ENCODE results near the gene CDCA7L. TPM values are rescaled to one million over a fixed set of nuclear protein-coding genes. Genes with fewer than 3 reads are reported as not detected.

Gene CDCA7L
- total and polyA plus RNA-seq, 2 of the 4 experiments (the other 2 are of a cell fraction): 20.4 to 35.0 TPM

- no peaks in the 10 kb centered on the region for H3K36me3 ChIP-seq (ENCODE audit: control insufficient read depth, insufficient read depth, low read length)
- in situ Hi-C loops (cut with MboI; ENCODE audit: low sequenced_read_pairs) (no loop called here), intact Hi-C loops (cut with micrococcal nuclease) (no loop called here), dilution Hi-C loops (cut with HindIII; ENCODE audit: low sequenced_read_pairs, unreplicated experiment) (no loop called here)
- no peak overlapping the region for H3K9ac ChIP-seq (ENCODE audit: low read depth, low read length)
- no peak overlapping the region for H2BK15ac ChIP-seq (ENCODE audit: low read depth, low read length)
- peaks cover 2% of the 10 kb centered on the region; the same call in 1 of the 2 replicates for H3K4me1 ChIP-seq (ENCODE audit: control insufficient read depth, insufficient read depth, low read length)
- H2AFZ ChIP-seq (replicated peaks; ENCODE audit: low read length, poor library complexity): no peak overlapping the region
- BruUV-seq (replicated peaks): no TSS peak
- no peak overlapping the region for H2BK5ac ChIP-seq (ENCODE audit: low read depth, low read length, poor library complexity, severe bottlenecking)
- H3K4me2 ChIP-seq (ENCODE audit: low read depth, low read length): no peak overlapping the region
- H2AK9ac ChIP-seq (replicated peaks; ENCODE audit: low read depth, low read length, poor library complexity): no peak overlapping the region
- no peak overlapping the region for H4K91ac ChIP-seq (ENCODE audit: insufficient read depth, low read depth, low read length)
- H4K20me1 ChIP-seq (ENCODE audit: insufficient read depth, low read length): no peaks in the 10 kb centered on the region
- H3K56ac ChIP-seq (ENCODE audit: extremely low read depth, insufficient read depth, low read length): no peak overlapping the region
- WGBS, 2 experiments (ENCODE audit: extremely low coverage in 2 of 2, insufficient read length in 1 of 2): 80% methylated on average over 5 of the region's 9 CpGs; no CpG with 5 or more reads in 1 of the 2 experiments
- H3K27me3 ChIP-seq (ENCODE audit: control insufficient read depth, insufficient read depth, low read length): peaks cover 2% of the 10 kb centered on the region; the same call in 1 of the 2 replicates
- H4K5ac ChIP-seq (ENCODE audit: low read depth, low read length): no peak overlapping the region
- H3K23ac ChIP-seq (ENCODE audit: low read depth, low read length): no peak overlapping the region
- no peak for ATAC-seq (ENCODE audit: low read depth)
- H2AK5ac ChIP-seq (ENCODE audit: low read depth, low read length): no peak overlapping the region
- peaks cover 4% of the 10 kb centered on the region; the same call in 1 of the 2 replicates for H3K9me1 ChIP-seq (ENCODE audit: insufficient read depth, low read length)
- H3K18ac ChIP-seq (ENCODE audit: low read depth, low read length): no peak overlapping the region
- no peak overlapping the region for H2BK120ac ChIP-seq (ENCODE audit: low read depth, low read length)
- H3K14ac ChIP-seq (replicated peaks; ENCODE audit: low read depth, low read length): no peak overlapping the region
- TF ChIP-seq RCOR1 (IDR thresholded peaks at IDR 0.05; ENCODE audit: insufficient replicate concordance, low read length) (no peak), CEBPB (IDR thresholded peaks at IDR 0.05; ENCODE audit: low read depth, low read length) (no peak), CHD1 (IDR thresholded peaks at IDR 0.05; ENCODE audit: low read depth, low read length) (no peak), MXI1 (IDR thresholded peaks at IDR 0.05; ENCODE audit: borderline replicate concordance, low read depth, low read length) (no peak), BHLHE40 (IDR thresholded peaks at IDR 0.05; ENCODE audit: low read depth, low read length) (no peak)
- TF ChIP-seq, protein P1, sequence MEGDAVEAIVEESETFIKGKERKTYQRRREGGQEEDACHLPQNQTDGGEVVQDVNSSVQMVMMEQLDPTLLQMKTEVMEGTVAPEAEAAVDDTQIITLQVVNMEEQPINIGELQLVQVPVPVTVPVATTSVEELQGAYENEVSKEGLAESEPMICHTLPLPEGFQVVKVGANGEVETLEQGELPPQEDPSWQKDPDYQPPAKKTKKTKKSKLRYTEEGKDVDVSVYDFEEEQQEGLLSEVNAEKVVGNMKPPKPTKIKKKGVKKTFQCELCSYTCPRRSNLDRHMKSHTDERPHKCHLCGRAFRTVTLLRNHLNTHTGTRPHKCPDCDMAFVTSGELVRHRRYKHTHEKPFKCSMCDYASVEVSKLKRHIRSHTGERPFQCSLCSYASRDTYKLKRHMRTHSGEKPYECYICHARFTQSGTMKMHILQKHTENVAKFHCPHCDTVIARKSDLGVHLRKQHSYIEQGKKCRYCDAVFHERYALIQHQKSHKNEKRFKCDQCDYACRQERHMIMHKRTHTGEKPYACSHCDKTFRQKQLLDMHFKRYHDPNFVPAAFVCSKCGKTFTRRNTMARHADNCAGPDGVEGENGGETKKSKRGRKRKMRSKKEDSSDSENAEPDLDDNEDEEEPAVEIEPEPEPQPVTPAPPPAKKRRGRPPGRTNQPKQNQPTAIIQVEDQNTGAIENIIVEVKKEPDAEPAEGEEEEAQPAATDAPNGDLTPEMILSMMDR (conservative IDR thresholded peaks at IDR 0.05; ENCODE audit: low read depth, low read length): no peak
- ChIA-PET CTCF (no interaction called here), POLR2A (ENCODE audit: unreplicated experiment) (no interaction called here)
- no peak overlapping the region for H3K4ac ChIP-seq (ENCODE audit: low read depth, low read length)
- H4K8ac ChIP-seq (ENCODE audit: low read depth in 2 of 2, low read length in 2 of 2): no peak overlapping the region
- no peak overlapping the region for H3K27ac ChIP-seq (ENCODE audit: insufficient read depth, low read length)
- no peak overlapping the region for H3K4me3 ChIP-seq (ENCODE audit: insufficient read depth, low read depth, low read length)
- H3K9me3 ChIP-seq (ENCODE audit: control insufficient read depth, insufficient read depth, low read length): no peaks in the 10 kb centered on the region
- no peak overlapping the region for H2BK20ac ChIP-seq (ENCODE audit: low read depth, low read length)
- H3K79me1 ChIP-seq (ENCODE audit: low read depth in 1 of 2, low read length in 2 of 2): no peaks in the 10 kb centered on the region
- no peak for DNase-seq
Observed at GRCh38 chr7:21962677-21963076, 17.0 kb upstream of the CDCA7L start.
